IMR-90 (cell line): ENCODE measurements around the gene CGB7. TPM values are rescaled to one million over a fixed set of nuclear protein-coding genes. Genes with fewer than 3 reads are reported as not detected.

Experiments
- ATAC-seq: fragments of 200-7000 bp; cut with Tn5 transposase; 2 replicates; pipeline ENCODE4 v1.9.1; 2020; ENCODE audit warnings: low read depth, mild to moderate bottlenecking, moderate library complexity
- BruUV-seq: library from RNA; stranded (reverse); fragments of 400-500 nt; replicated peaks from 2 replicates; lab custom pipeline; 2021; lab: Mats Ljungman, UMichigan
- CTCF ChIA-PET: fragments of 300-600 bp; formaldehyde crosslinking; extraction: SDS; loops from one replicate; lab custom pipeline; 2021; ENCODE audit warnings: antibody characterized with exemption; lab: Yijun Ruan, JAX
- POLR2A ChIA-PET: fragments of 300-600 bp; sonication (Branson Sonifier 250); formaldehyde crosslinking; loops from one replicate; lab custom pipeline; 2022; ENCODE audit warnings: antibody characterized with exemption; ENCODE audit not compliant: unreplicated experiment; lab: Charles Lee
- DNase-seq: peaks from one replicate; pipeline ENCODE4 v3.0.0; 2013
- H2AFZ ChIP-seq: replicated peaks from 2 replicates; pipeline ENCODE3; 2013; ENCODE audit warnings: low read length, mild to moderate bottlenecking; ENCODE audit not compliant: poor library complexity
- H2AK5ac ChIP-seq: 2 replicates; pipeline ENCODE4 v1.6.1; 2013; ENCODE audit warnings: low read depth, low read length, inconsistent platforms
- H2AK9ac ChIP-seq: replicated peaks from 2 replicates; pipeline ENCODE3; 2013; ENCODE audit warnings: mild to moderate bottlenecking, low read depth, low read length, moderate library complexity; ENCODE audit not compliant: poor library complexity
- H2BK120ac ChIP-seq: 2 replicates; pipeline ENCODE4 v1.6.1; 2013; ENCODE audit warnings: low read depth, low read length, inconsistent platforms
- H2BK15ac ChIP-seq: 3 replicates; pipeline ENCODE4 v1.6.1; 2013; ENCODE audit warnings: low read depth, low read length, inconsistent platforms
- H2BK20ac ChIP-seq: 2 replicates; pipeline ENCODE4 v1.6.1; 2013; ENCODE audit warnings: low read depth, mild to moderate bottlenecking, inconsistent platforms, low read length, moderate library complexity
- H2BK5ac ChIP-seq: 2 replicates; pipeline ENCODE4 v1.6.1; 2013; ENCODE audit warnings: mild to moderate bottlenecking, low read depth, low read length, inconsistent platforms; ENCODE audit not compliant: poor library complexity, severe bottlenecking
- H3K14ac ChIP-seq: replicated peaks from 2 replicates; pipeline ENCODE4 v1.6.1; 2013; ENCODE audit warnings: low read depth, low read length, inconsistent platforms
- H3K18ac ChIP-seq: 2 replicates; pipeline ENCODE4 v1.6.1; 2013; ENCODE audit warnings: low read depth, low read length, control low read depth
- H3K23ac ChIP-seq: 2 replicates; pipeline ENCODE4 v1.6.1; 2013; ENCODE audit warnings: low read depth, low read length, inconsistent platforms
- H3K27ac ChIP-seq: 2 replicates; pipeline ENCODE4 v1.5.1; 2013; ENCODE audit warnings: mild to moderate bottlenecking, control low read depth, low read length; ENCODE audit not compliant: insufficient read depth
- H3K27me3 ChIP-seq: 2 replicates; pipeline ENCODE4 v1.6.1; 2013; ENCODE audit warnings: low read length; ENCODE audit not compliant: control insufficient read depth, insufficient read depth
- H3K36me3 ChIP-seq: 2 replicates; pipeline ENCODE4 v1.6.1; 2013; ENCODE audit warnings: low read length, mixed read lengths; ENCODE audit not compliant: control insufficient read depth, insufficient read depth
- H3K4ac ChIP-seq: 2 replicates; pipeline ENCODE4 v1.6.1; 2013; ENCODE audit warnings: low read depth, low read length, inconsistent platforms
- H3K4me1 ChIP-seq: 2 replicates; pipeline ENCODE4 v1.6.1; 2013; ENCODE audit warnings: low read length, mixed read lengths; ENCODE audit not compliant: control insufficient read depth, insufficient read depth
- H3K4me2 ChIP-seq: 2 replicates; pipeline ENCODE4 v1.6.1; 2013; ENCODE audit warnings: low read depth, mild to moderate bottlenecking, control low read depth, low read length, moderate library complexity
- H3K4me3 ChIP-seq: 2 replicates; pipeline ENCODE4 v1.5.1; 2013; ENCODE audit warnings: low read depth, mild to moderate bottlenecking, control low read depth, low read length, moderate library complexity; ENCODE audit not compliant: insufficient read depth
- H3K56ac ChIP-seq: 2 replicates; pipeline ENCODE4 v1.6.1; 2013; ENCODE audit warnings: low read length, inconsistent platforms; ENCODE audit not compliant: insufficient read depth; ENCODE audit errors: extremely low read depth
- H3K79me1 ChIP-seq, 2 experiments: 2 replicates each; pipeline ENCODE4 v1.6.1; 2013; ENCODE audit warnings: low read length in 2 of 2, inconsistent platforms in 1 of 2, low read depth in 1 of 2
- H3K9ac ChIP-seq: 2 replicates; pipeline ENCODE4 v1.6.1; 2013; ENCODE audit warnings: low read depth, low read length, control low read depth
- H3K9me1 ChIP-seq: 2 replicates; pipeline ENCODE4 v1.6.1; 2013; ENCODE audit warnings: low read length, inconsistent platforms; ENCODE audit not compliant: insufficient read depth
- H3K9me3 ChIP-seq: 2 replicates; pipeline ENCODE4 v1.6.1; 2013; ENCODE audit warnings: low read length; ENCODE audit not compliant: control insufficient read depth, insufficient read depth
- H4K20me1 ChIP-seq: 2 replicates; pipeline ENCODE4 v1.6.1; 2013; ENCODE audit warnings: low read length, inconsistent platforms; ENCODE audit not compliant: insufficient read depth
- H4K5ac ChIP-seq: 2 replicates; pipeline ENCODE4 v1.6.1; 2013; ENCODE audit warnings: mild to moderate bottlenecking, low read depth, low read length, control low read depth
- H4K8ac ChIP-seq, 2 experiments: 2 replicates each; pipeline ENCODE4 v1.6.1; 2013; ENCODE audit warnings: low read depth in 2 of 2, low read length in 2 of 2, control low read depth in 1 of 2, inconsistent platforms in 1 of 2
- H4K91ac ChIP-seq: 2 replicates; pipeline ENCODE4 v1.6.1; 2013; ENCODE audit warnings: low read depth, low read length, inconsistent platforms; ENCODE audit not compliant: insufficient read depth
- BHLHE40 ChIP-seq: fragments of 150-350 bp; IDR thresholded peaks from 2 replicates; pipeline ENCODE4 v1.6.1; 2016; ENCODE audit warnings: mild to moderate bottlenecking, low read depth, low read length
- CEBPB ChIP-seq: IDR thresholded peaks from 2 replicates; pipeline ENCODE4 v1.6.1; 2012; ENCODE audit warnings: low read depth, low read length, improper control_type of control experiment
- CHD1 ChIP-seq: IDR thresholded peaks from 2 replicates; pipeline ENCODE4 v1.6.1; 2012; ENCODE audit warnings: low read depth, low read length, improper control_type of control experiment
- FOS ChIP-seq: fragments of 150-350 bp; IDR thresholded peaks from 2 replicates; pipeline ENCODE4 v1.6.1; 2016; ENCODE audit warnings: low read depth, low read length
- MAFK ChIP-seq: IDR thresholded peaks from 2 replicates; pipeline ENCODE4 v1.6.1; 2012; ENCODE audit warnings: low read depth, low read length, improper control_type of control experiment
- MAZ ChIP-seq: IDR thresholded peaks from 2 replicates; pipeline ENCODE4 v1.6.1; 2012; ENCODE audit warnings: low read depth, mild to moderate bottlenecking, low read length, improper control_type of control experiment, moderate library complexity, borderline replicate concordance
- MXI1 ChIP-seq: IDR thresholded peaks from 2 replicates; pipeline ENCODE4 v1.6.1; 2012; ENCODE audit warnings: low read depth, mild to moderate bottlenecking, low read length, moderate library complexity, borderline replicate concordance
- NFE2L2 ChIP-seq: fragments of 150-350 bp; IDR thresholded peaks from 2 replicates; pipeline ENCODE4 v1.6.1; 2016; ENCODE audit warnings: low read depth, mild to moderate bottlenecking, low read length
- RAD21 ChIP-seq: IDR thresholded peaks from 2 replicates; pipeline ENCODE4 v1.6.1; 2012; ENCODE audit warnings: low read length, improper control_type of control experiment
- RFX5 ChIP-seq: IDR thresholded peaks from 2 replicates; pipeline ENCODE4 v1.8.0; 2012; ENCODE audit warnings: low read depth, mild to moderate bottlenecking, low read length, moderate library complexity
- SMC3 ChIP-seq: fragments of 150-350 bp; IDR thresholded peaks from 2 replicates; pipeline ENCODE4 v1.6.1; 2016; ENCODE audit warnings: low read depth, mild to moderate bottlenecking, antibody characterized with exemption, low read length, moderate library complexity
- WGBS, 2 experiments: methylation state at CpG; one replicate each; pipeline versions ENCODE4 v1.1.5 to v1.1.7; 2013; ENCODE audit warnings: missing lambda C conversion rate in 2 of 2; ENCODE audit not compliant: insufficient read length in 1 of 2; ENCODE audit errors: extremely low coverage in 2 of 2; 5-methylcytosine and 5-hydroxymethylcytosine counted together
- dilution Hi-C: fragments of 300-500 bp; cut with HindIII; formaldehyde crosslinking; loops from one replicate; pipeline ENCODE4 v1.14.3; 2018; ENCODE audit warnings: low sequenced_read_pairs; ENCODE audit not compliant: unreplicated experiment
- in situ Hi-C: fragments of 300-500 bp; cut with MboI; formaldehyde crosslinking; loops from 3 replicates; pipeline ENCODE4 v1.14.3; 2019; ENCODE audit warnings: low sequenced_read_pairs, inconsistent platforms, mixed read lengths
- intact Hi-C: fragments of 100-400 bp; cut with micrococcal nuclease; formaldehyde crosslinking; loops from 2 replicates; pipeline ENCODE4 v1.10.0; 2022
- polyA plus RNA-seq, 3 experiments: library from polyadenylated mRNA; depleted of rRNA; stranded (reverse); fragments of >200 nt; gene quantifications; 2 replicates each; pipeline ENCODE4 v1.2.3, GENCODE V29; 2012; ENCODE audit warnings: low replicate concordance in 1 of 3
- total RNA-seq: library from RNA; depleted of rRNA; stranded (reverse); fragments of >200 nt; gene quantifications from 2 replicates; pipeline ENCODE4 v1.2.3, GENCODE V29; 2012
- TF ChIP-seq, protein P1 (sequence below): fragments of 150-350 bp; IDR thresholded peaks from 2 replicates; pipeline ENCODE4 v1.6.1; 2016; ENCODE audit warnings: low read depth, mild to moderate bottlenecking, low read length, moderate library complexity, borderline replicate concordance
- TF ChIP-seq, protein P2 (sequence below): conservative IDR thresholded peaks from 2 replicates; pipeline ENCODE4 v1.5.1; 2012; ENCODE audit warnings: mild to moderate bottlenecking, low read depth, low read length, improper control_type of control experiment
- TF ChIP-seq, protein P3 (sequence below): fragments of 150-350 bp; IDR thresholded peaks from 2 replicates; pipeline ENCODE4 v1.6.1; 2017; ENCODE audit warnings: mild to moderate bottlenecking, antibody characterized with exemption, low read length, low read depth

CGB7 gene
- total and polyA plus RNA-seq, 2 of the 4 experiments (the other 2 are of a cell fraction): 1.7 TPM; not detected in 1

DNA sequence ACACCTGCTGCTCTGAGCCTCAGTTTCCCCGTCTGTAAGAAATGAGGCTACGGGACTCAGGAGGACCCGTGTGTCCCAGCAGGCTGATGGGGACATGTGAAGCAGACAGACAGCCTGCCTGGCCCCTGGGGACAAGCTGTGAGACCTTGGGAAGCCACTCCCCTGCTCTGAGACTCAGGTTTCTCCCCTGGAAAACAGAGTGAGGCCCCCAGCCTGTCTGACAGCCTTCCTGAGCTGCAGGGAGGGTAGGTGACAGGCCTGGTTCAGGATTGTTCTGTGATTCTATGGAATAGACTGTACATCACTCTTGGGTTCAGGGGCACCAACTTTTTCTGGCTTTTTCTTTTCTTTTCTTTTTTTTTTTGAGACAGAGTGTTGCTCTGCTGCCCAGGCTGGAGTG lies 10.0 kb upstream of the CGB7 start:
- ATAC-seq (no peak), DNase-seq (no peak)
- Histone ChIP-seq H3K9me1 (no peaks in the 10 kb centered on the region), H2AFZ (no peak overlapping the region), H3K9ac (no peak overlapping the region), H2BK20ac (no peak overlapping the region), H4K91ac (no peak overlapping the region), H2AK9ac (no peak overlapping the region), H4K20me1 (no peaks in the 10 kb centered on the region), H3K14ac (no peak overlapping the region), H3K4me1 (peaks cover 2% of the 10 kb centered on the region; the same call in 1 of the 2 replicates), H3K36me3 (no peaks in the 10 kb centered on the region), H2BK120ac (no peak overlapping the region), H3K9me3 (peaks cover 18% of the 10 kb centered on the region), H2BK15ac (no peak overlapping the region), H3K23ac (no peak overlapping the region), H3K56ac (no peak overlapping the region), H3K27me3 (peaks cover 59% of the 10 kb centered on the region), H3K4ac (no peak overlapping the region), H3K79me1 (no peaks in the 10 kb centered on the region), H3K27ac (no peak overlapping the region), H3K18ac (no peak overlapping the region), H2BK5ac (no peak overlapping the region), H3K4me2 (no peak overlapping the region), H4K8ac (no peak overlapping the region), H3K4me3 (no peak overlapping the region), H2AK5ac (no peak overlapping the region), H4K5ac (no peak overlapping the region)
- ChIA-PET CTCF (no interaction called here), POLR2A (no interaction called here)
- intact Hi-C loops: no loop called here
- WGBS, 2 experiments: 50% methylated on average over 1 of the region's 3 CpGs; no CpG with 5 or more reads in 1 of the 2 experiments
- dilution Hi-C loops: no loop called here
- BruUV-seq: no TSS peak
- TF ChIP-seq RAD21 (no peak), BHLHE40 (no peak), MAZ (no peak), NFE2L2 (no peak), CEBPB (no peak), MAFK (no peak), SMC3 (no peak), MXI1 (no peak), RFX5 (no peak), CHD1 (no peak), FOS (no peak)
- TF ChIP-seq, protein P1, sequence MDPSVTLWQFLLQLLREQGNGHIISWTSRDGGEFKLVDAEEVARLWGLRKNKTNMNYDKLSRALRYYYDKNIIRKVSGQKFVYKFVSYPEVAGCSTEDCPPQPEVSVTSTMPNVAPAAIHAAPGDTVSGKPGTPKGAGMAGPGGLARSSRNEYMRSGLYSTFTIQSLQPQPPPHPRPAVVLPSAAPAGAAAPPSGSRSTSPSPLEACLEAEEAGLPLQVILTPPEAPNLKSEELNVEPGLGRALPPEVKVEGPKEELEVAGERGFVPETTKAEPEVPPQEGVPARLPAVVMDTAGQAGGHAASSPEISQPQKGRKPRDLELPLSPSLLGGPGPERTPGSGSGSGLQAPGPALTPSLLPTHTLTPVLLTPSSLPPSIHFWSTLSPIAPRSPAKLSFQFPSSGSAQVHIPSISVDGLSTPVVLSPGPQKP: no peak
- TF ChIP-seq, protein P2, sequence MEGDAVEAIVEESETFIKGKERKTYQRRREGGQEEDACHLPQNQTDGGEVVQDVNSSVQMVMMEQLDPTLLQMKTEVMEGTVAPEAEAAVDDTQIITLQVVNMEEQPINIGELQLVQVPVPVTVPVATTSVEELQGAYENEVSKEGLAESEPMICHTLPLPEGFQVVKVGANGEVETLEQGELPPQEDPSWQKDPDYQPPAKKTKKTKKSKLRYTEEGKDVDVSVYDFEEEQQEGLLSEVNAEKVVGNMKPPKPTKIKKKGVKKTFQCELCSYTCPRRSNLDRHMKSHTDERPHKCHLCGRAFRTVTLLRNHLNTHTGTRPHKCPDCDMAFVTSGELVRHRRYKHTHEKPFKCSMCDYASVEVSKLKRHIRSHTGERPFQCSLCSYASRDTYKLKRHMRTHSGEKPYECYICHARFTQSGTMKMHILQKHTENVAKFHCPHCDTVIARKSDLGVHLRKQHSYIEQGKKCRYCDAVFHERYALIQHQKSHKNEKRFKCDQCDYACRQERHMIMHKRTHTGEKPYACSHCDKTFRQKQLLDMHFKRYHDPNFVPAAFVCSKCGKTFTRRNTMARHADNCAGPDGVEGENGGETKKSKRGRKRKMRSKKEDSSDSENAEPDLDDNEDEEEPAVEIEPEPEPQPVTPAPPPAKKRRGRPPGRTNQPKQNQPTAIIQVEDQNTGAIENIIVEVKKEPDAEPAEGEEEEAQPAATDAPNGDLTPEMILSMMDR: no peak
- TF ChIP-seq, protein P3, sequence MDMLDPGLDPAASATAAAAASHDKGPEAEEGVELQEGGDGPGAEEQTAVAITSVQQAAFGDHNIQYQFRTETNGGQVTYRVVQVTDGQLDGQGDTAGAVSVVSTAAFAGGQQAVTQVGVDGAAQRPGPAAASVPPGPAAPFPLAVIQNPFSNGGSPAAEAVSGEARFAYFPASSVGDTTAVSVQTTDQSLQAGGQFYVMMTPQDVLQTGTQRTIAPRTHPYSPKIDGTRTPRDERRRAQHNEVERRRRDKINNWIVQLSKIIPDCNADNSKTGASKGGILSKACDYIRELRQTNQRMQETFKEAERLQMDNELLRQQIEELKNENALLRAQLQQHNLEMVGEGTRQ: no peak
- in situ Hi-C loops: no loop called here
